Sigmoid colon (tissue), 7 donors: Measurements from ENCODE around the gene ARHGDIA. TPM values are rescaled to one million over a fixed set of nuclear protein-coding genes. Genes with fewer than 3 reads are reported as not detected.

Source experiments
- DNase-seq: peaks from one replicate; pipeline ENCODE4 v3.0.0-alpha.2; 2019
- H3K27ac ChIP-seq, 4 donors: fragments of 200-600 bp; sonication (generic); one replicate each; pipeline ENCODE4 v1.5.1; 2016 to 2019; ENCODE audit warnings: mild to moderate bottlenecking in 1 of 4
- H3K27me3 ChIP-seq, 3 donors: fragments of 200-600 bp; sonication (generic); one replicate each; pipeline ENCODE4 v1.5.1; 2019; ENCODE audit warnings: mild to moderate bottlenecking in 1 of 3
- H3K36me3 ChIP-seq, 4 donors: fragments of 200-600 bp; sonication (generic); one replicate each; pipeline ENCODE4 v1.5.1; 2016 to 2019
- H3K4me1 ChIP-seq, 4 donors: fragments of 200-600 bp; sonication (generic); one replicate each; pipeline ENCODE4 v1.5.1; 2017 to 2019
- H3K4me3 ChIP-seq, 4 donors: fragments of 200-600 bp; sonication (generic); one replicate each; pipeline ENCODE4 v1.5.1; 2017 to 2019; ENCODE audit warnings: mild to moderate bottlenecking in 2 of 4, moderate library complexity in 1 of 4
- H3K9me3 ChIP-seq, 4 donors: fragments of 200-600 bp in 3 of 4; sonication (generic) in 3 of 4; one replicate each; pipeline versions ENCODE4 v1.5.1 to v1.6.1; 2013 to 2019
- EP300 ChIP-seq, 4 donors: sonication (generic); formaldehyde crosslinking; IDR thresholded peaks; one replicate each; pipeline ENCODE4 v1.6.1; 2017; ENCODE audit warnings: antibody characterized with exemption in 4 of 4
- POLR2A ChIP-seq, 2 donors: fragments of 450-650 bp; IDR thresholded peaks; one replicate each; pipeline ENCODE4 v1.6.1; 2016; ENCODE audit warnings: antibody characterized with exemption in 2 of 2, mild to moderate bottlenecking in 2 of 2, moderate library complexity in 2 of 2
- POLR2AphosphoS5 ChIP-seq, 4 donors: sonication (generic); formaldehyde crosslinking; IDR thresholded peaks; one replicate each; pipeline ENCODE4 v1.6.1; 2017; ENCODE audit warnings: antibody characterized with exemption in 4 of 4
- WGBS, 2 donors: extraction: QIAGEN DNeasy Blood & Tissue Kit; methylation state at CpG; one replicate each; pipeline ENCODE4 v1.1.7; 2013; 5-methylcytosine and 5-hydroxymethylcytosine counted together
- intact Hi-C: fragments of 100-400 bp; cut with DNase I; formaldehyde crosslinking; loops from one replicate; pipeline ENCODE4 v1.15.1; 2023
- polyA plus RNA-seq, 3 donors: library from polyadenylated mRNA; stranded (reverse); fragments of 200-250 nt; gene quantifications; one replicate each; pipeline ENCODE4 v1.2.3, GENCODE V29; 2013
- total RNA-seq, 4 donors: library from RNA; depleted of rRNA; stranded (reverse); fragments of >200 nt; gene quantifications; one replicate each; pipeline ENCODE4 v1.1.0, GENCODE V29; 2016
- TF ChIP-seq, protein P1 (sequence below), 4 experiments: fragments of 450-650 bp in 3 of 4; fragments of 200-600 bp in 1 of 4; IDR thresholded peaks; one replicate each; pipeline ENCODE4 v1.5.1; 2016 to 2019; ENCODE audit warnings: antibody characterized with exemption in 4 of 4, mild to moderate bottlenecking in 3 of 4, moderate library complexity in 2 of 4
- donor health status: healthy with polysubstance abuse.
- donor health status: Bipolar disorder and iron deficiency.
- donor health status: healthy.

ARHGDIA gene
- total and polyA plus RNA-seq, 7 donors = 67.0 to 452 (median 99.5) TPM

DNA sequence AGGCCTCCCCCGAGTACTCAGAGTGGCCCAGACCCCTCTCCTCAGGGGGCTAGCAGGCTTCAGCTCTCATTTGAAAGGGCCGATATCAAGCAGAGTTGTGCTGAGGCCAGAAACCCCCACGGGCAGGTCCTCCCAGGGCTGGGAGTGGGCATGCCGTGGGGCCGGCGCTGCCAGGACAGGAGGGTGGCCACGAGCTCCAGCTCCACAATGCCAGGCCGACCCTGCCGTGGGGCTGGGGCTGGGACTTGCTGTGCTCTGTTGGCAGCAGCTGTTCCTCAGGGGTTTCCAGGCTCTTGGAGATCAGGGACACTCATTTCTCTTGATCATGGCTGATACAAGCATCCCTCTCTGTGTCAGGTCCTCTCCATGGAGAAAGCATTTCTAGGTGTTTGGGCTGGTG, 27.7 kb upstream of the ARHGDIA start:
- no peak for DNase-seq
- Histone ChIP-seq H3K27me3 (peaks cover 4 to 27% (median 23%) of the 10 kb centered on the region in 3 donors), H3K4me1 (peaks cover 0 to 15% (median 14%) of the 10 kb centered on the region in 4 donors), H3K4me3 (no peak overlapping the region), H3K27ac (no peak overlapping the region), H3K9me3 (no peaks in the 10 kb centered on the region), H3K36me3 (peaks cover 4 to 68% (median 34%) of the 10 kb centered on the region in 4 donors)
- TF ChIP-seq, protein P1, sequence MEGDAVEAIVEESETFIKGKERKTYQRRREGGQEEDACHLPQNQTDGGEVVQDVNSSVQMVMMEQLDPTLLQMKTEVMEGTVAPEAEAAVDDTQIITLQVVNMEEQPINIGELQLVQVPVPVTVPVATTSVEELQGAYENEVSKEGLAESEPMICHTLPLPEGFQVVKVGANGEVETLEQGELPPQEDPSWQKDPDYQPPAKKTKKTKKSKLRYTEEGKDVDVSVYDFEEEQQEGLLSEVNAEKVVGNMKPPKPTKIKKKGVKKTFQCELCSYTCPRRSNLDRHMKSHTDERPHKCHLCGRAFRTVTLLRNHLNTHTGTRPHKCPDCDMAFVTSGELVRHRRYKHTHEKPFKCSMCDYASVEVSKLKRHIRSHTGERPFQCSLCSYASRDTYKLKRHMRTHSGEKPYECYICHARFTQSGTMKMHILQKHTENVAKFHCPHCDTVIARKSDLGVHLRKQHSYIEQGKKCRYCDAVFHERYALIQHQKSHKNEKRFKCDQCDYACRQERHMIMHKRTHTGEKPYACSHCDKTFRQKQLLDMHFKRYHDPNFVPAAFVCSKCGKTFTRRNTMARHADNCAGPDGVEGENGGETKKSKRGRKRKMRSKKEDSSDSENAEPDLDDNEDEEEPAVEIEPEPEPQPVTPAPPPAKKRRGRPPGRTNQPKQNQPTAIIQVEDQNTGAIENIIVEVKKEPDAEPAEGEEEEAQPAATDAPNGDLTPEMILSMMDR (IDR thresholded peaks at IDR 0.05) = no peak
- TF ChIP-seq POLR2AphosphoS5 (IDR thresholded peaks at IDR 0.05) (no peak), EP300 (IDR thresholded peaks at IDR 0.05) (no peak), POLR2A (IDR thresholded peaks at IDR 0.05) (no peak)
- 95 to 96% methylated on average over 9 of the region's 9 CpGs for WGBS, 2 donors
- intact Hi-C loops = no loop called here

DNA sequence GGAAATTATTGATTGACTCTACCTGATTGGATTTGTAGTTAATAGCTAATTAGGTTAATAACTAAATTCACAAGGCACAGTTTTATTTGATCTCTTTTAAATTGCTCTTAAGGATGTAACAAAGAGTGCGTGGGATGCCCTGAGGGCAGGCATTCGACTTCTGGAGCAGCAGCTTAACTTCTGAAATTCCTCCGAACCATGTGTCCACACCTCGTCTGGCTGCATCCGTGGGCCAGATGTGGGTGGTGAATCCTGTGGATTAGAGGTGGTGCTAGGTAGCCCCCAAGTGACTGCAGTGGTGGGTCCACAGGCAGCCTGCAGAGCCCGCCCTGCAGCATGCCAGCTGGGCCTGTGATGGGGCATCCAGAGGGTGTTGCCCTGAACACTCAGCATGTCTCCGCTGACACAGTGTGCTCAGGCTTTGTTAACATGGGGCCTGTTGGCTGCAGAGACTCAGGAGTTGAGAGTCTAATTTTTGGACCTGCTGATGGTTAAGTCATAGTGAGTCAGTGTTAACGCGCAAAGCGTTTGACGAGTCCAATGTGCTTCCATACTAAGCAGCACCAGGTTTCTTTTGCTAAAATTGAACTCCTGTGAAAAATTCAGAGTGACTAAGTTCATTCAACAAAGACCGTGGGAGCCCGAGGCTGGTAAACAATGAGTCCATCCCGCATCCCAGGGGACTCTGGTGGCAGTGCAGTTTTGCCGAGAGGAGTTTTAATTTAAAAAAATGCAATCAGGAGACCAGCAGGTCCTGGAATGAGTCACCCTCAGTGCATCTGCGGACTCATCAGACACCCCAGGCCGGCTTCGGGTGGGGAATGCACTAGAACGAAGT, 27.1 kb upstream of the ARHGDIA start:
- Histone ChIP-seq H3K9me3 (no peaks in the 10 kb centered on the region), H3K4me3 (no peak overlapping the region), H3K27ac (no peak overlapping the region), H3K4me1 (peaks cover 0 to 17% (median 14%) of the 10 kb centered on the region in 4 donors), H3K27me3 (peaks cover 4 to 24% (median 23%) of the 10 kb centered on the region in 3 donors), H3K36me3 (peaks cover 4 to 70% (median 34%) of the 10 kb centered on the region in 4 donors)
- intact Hi-C loops = no loop called here
- no peak for TF ChIP-seq POLR2AphosphoS5 (IDR thresholded peaks at IDR 0.05)
- TF ChIP-seq, protein P1 (IDR thresholded peaks at IDR 0.05) = no peak
- TF ChIP-seq EP300 (IDR thresholded peaks at IDR 0.05) = no peak
- no peak for TF ChIP-seq POLR2A (IDR thresholded peaks at IDR 0.05)
- no peak for DNase-seq
- WGBS, 2 donors = 94 to 95% methylated on average over 19 of the region's 19 CpGs

DNA sequence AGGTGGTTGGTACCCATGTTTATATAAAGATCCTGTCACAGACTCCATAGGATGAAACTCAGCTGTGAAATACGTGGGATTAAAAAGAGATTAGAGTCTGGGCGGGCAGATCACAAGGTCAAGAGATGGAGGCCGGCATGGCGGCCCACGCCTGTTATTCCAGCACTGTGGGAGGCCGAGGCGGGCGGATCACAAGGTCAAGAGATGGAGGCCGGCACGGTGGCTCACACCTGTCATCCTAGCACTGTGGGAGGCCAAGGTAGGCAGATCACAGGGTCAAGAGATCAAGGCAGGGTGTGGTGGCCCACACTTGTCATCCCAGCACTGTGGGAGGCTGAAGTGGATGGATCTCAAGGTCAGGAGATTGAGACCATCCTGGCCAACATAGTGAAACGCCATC, 24.3 kb upstream of the ARHGDIA start:
- H3K4me3 ChIP-seq = no peak overlapping the region
- H3K4me1 ChIP-seq = peaks cover 0 to 21% (median 16%) of the 10 kb centered on the region in 4 donors
- DNase-seq = no peak
- intact Hi-C loops = no loop called here
- TF ChIP-seq EP300 (IDR thresholded peaks at IDR 0.05) = no peak
- no peak for TF ChIP-seq POLR2AphosphoS5 (IDR thresholded peaks at IDR 0.05)
- TF ChIP-seq POLR2A (IDR thresholded peaks at IDR 0.05) = no peak
- TF ChIP-seq, protein P1 (IDR thresholded peaks at IDR 0.05) = no peak
- peaks cover 4 to 67% (median 34%) of the 10 kb centered on the region in 4 donors for H3K36me3 ChIP-seq
- no peak overlapping the region for H3K27ac ChIP-seq
- 93% methylated on average over 11 of the region's 11 CpGs for WGBS, 2 donors
- no peaks in the 10 kb centered on the region for H3K9me3 ChIP-seq
- H3K27me3 ChIP-seq = no peaks in the 10 kb centered on the region

DNA sequence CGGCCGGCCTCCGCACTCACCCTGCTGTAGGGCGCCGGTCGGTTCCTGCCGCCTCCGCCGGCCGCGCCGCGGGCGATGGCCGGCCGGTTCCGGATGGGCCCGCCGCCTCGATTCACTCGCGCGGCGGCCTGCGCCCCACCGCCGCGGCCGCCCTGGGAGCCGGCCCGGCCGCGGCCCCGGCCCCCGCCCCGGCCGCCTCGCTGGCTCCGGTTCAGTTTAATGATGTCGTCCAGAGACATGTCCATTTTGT, 20.1 kb upstream of the ARHGDIA start:
- TF ChIP-seq EP300 (IDR thresholded peaks at IDR 0.05) = no peak
- no peak for TF ChIP-seq POLR2A (IDR thresholded peaks at IDR 0.05)
- H3K27me3 ChIP-seq = no peaks in the 10 kb centered on the region
- no peak for DNase-seq
- intact Hi-C loops = loop anchor here (2.0 kb wide), 1 partner anchor 20 kb away; the partner anchor contains the start of gene ARHGDIA
- peak overlapping the region; percentile 77 to 99 (median 90) for H3K4me3 ChIP-seq
- H3K27ac ChIP-seq = peak overlapping the region; percentile 89 to 97 (median 94)
- no peaks in the 10 kb centered on the region for H3K9me3 ChIP-seq
- 1% methylated on average over 40 of the region's 40 CpGs for WGBS, 2 donors
- H3K4me1 ChIP-seq = peaks cover 0 to 32% (median 26%) of the 10 kb centered on the region in 4 donors
- peaks cover 24 to 64% (median 33%) of the 10 kb centered on the region in 4 donors for H3K36me3 ChIP-seq

DNA sequence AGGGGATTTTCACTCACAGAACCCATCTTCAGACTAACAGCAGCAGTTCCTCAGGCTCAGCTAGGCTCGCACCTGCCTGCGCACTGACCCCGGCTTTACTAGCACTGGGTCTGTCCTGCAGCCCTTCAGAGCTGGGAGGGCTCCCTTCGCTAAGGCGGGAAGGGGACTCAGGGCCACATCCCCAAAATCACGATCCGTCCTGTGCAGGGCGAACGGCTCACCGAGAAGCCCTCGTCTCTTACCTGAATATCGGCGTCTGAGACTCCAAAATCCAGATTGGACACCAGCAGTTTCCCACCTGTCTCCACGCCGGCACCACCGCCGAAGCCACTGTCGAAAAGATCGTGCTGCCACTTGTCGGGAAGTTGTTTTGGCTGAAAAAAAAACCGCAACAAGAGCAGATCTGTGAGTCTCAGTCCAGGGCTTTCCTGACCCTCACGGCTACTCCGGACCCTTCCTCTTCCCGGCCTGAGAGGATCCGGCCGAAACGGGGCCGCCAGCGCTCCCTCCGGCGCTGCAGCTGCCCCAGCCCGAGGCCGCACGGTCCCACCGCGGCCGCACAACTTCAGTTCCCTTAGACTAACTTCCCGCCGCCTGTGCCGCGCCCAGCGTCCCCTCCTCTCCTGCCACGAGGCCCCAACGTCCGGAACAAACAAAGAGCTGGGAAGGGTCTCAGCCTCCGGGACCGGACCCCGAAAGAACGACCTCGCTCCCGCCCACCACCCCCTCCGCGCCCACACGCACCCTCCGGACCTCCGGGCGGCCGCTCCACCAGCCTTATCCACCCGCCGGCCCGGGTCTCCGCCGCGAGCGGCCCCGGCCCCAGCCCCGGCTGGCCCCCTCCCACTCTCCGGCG, 19.5 kb upstream of the ARHGDIA start:
- TF ChIP-seq POLR2AphosphoS5 (IDR thresholded peaks at IDR 0.05) (no peak), EP300 (IDR thresholded peaks at IDR 0.05) (no peak)
- Histone ChIP-seq H3K27me3 (no peaks in the 10 kb centered on the region), H3K4me1 (peaks cover 0 to 32% (median 26%) of the 10 kb centered on the region in 4 donors), H3K27ac (peak overlapping the region; percentile 89 to 97 (median 94)), H3K4me3 (peak overlapping the region; percentile 77 to 99 (median 90)), H3K9me3 (no peaks in the 10 kb centered on the region), H3K36me3 (peaks cover 27 to 64% (median 32%) of the 10 kb centered on the region in 4 donors)
- intact Hi-C loops = loop anchor here (2.0 kb wide), 1 partner anchor 20 kb away; the partner anchor contains the start of gene ARHGDIA
- WGBS, 2 donors = 5 to 9% methylated on average over 69 of the region's 69 CpGs
- DNase-seq = peak; percentile 62
